Amygdala (tissue), 56 donors: Measurements from ENCODE around the gene SPDYC.

Source experiments
- DNase-seq, 56 donors: peaks; one replicate each; lab custom pipeline; 2025; lab: John Stamatoyannopoulos, UW

The SPDYC gene

GRCh38 chr11:65170058-65170534 is at the start of gene SPDYC:
SPDYC (plus strand) TSS chr11:65170233; CDS start chr11:65171358, 1,125 bp downstream.
- DNase-seq: no peak

- DNase-seq: no peak
Measured at GRCh38 chr11:65120831-65121230, 49.2 kb upstream of the SPDYC start.

GRCh38 chr11:65121447-65121864 is 48.6 kb upstream of the SPDYC start:
- no peak for DNase-seq

GRCh38 chr11:65121865-65122696 is 48.0 kb upstream of the SPDYC start, which contains the start of the genes FAU and MRPL49:
FAU (minus strand) TSS chr11:65122134; CDS start chr11:65121813, 321 bp downstream.
MRPL49 (plus strand) TSS chr11:65122321; CDS start chr11:65122347, 26 bp downstream.
- DNase-seq: peak; percentile 63 to 98 (median 91)

- no peak for DNase-seq
Measured at GRCh38 chr11:65124480-65125196, 45.4 kb upstream of the SPDYC start.

GRCh38 chr11:65125197-65126056 is 44.6 kb upstream of the SPDYC start:
- DNase-seq: no peak

GRCh38 chr11:65126624-65127274 is 43.3 kb upstream of the SPDYC start:
- no peak for DNase-seq

GRCh38 chr11:65127473-65128181 is 42.4 kb upstream of the SPDYC start:
- no peak for DNase-seq

GRCh38 chr11:65128182-65129145 is 41.6 kb upstream of the SPDYC start:
- DNase-seq: no peak

- DNase-seq: no peak
Measured at GRCh38 chr11:65129649-65130441, 40.2 kb upstream of the SPDYC start.

- DNase-seq: no peak
Measured at GRCh38 chr11:65130631-65131416, 39.2 kb upstream of the SPDYC start.

- DNase-seq: no peak
Measured at GRCh38 chr11:65131417-65131776, 38.6 kb upstream of the SPDYC start.

GRCh38 chr11:65131895-65132237 is 38.2 kb upstream of the SPDYC start:
- no peak for DNase-seq

GRCh38 chr11:65132238-65132987 is 37.6 kb upstream of the SPDYC start:
- no peak for DNase-seq

GRCh38 chr11:65132988-65133700 is 36.9 kb upstream of the SPDYC start:
- DNase-seq: no peak
